Kidney epithelial cell (primary cell): ENCODE data around the gene DNAJC11. TPM values are rescaled to one million over a fixed set of nuclear protein-coding genes. Genes with fewer than 3 reads are reported as not detected.

ENCODE experiments used
- DNase-seq: peaks from one replicate; pipeline ENCODE4 v3.0.0-alpha.2; 2010; ENCODE audit warnings: low read depth
- H3K27me3 ChIP-seq: 2 replicates; pipeline ENCODE4 v1.6.0; 2011; ENCODE audit warnings: low read length; ENCODE audit not compliant: control insufficient read depth, insufficient read depth
- H3K36me3 ChIP-seq: 2 replicates; pipeline ENCODE4 v1.5.1; 2011; ENCODE audit warnings: low read length; ENCODE audit not compliant: control insufficient read depth, insufficient read depth
- H3K4me3 ChIP-seq: 2 replicates; pipeline ENCODE4 v1.5.1; 2011; ENCODE audit warnings: low read depth, mild to moderate bottlenecking, control low read depth, low read length
- CTCF ChIP-seq: IDR thresholded peaks from 2 replicates; pipeline ENCODE4 v1.5.1; 2011; ENCODE audit warnings: mild to moderate bottlenecking, moderate library complexity, low read length, control low read depth, inconsistent platforms; ENCODE audit not compliant: insufficient read depth, poor library complexity, severe bottlenecking
- total RNA-seq: library from RNA; depleted of rRNA; stranded (reverse); fragments of >200 nt; gene quantifications from 2 replicates; pipeline ENCODE4 v1.2.3, GENCODE V29; 2015

Gene DNAJC11
- total RNA-seq, 1 donor from 2014 or later, result 35.6 TPM

- TF ChIP-seq CTCF, result no peak
- Histone ChIP-seq H3K36me3 (peaks cover 3% of the 10 kb centered on the region), H3K27me3 (no peaks in the 10 kb centered on the region), H3K4me3 (no peak overlapping the region)
- no peak for DNase-seq
Measured at GRCh38 chr1:6683434-6683833, 18.2 kb downstream of the DNAJC11 start.

- Histone ChIP-seq H3K36me3 (peaks cover 2% of the 10 kb centered on the region), H3K4me3 (no peak overlapping the region), H3K27me3 (no peaks in the 10 kb centered on the region)
- no peak for DNase-seq
- no peak for TF ChIP-seq CTCF
Measured at GRCh38 chr1:6675941-6676340, 25.7 kb downstream of the DNAJC11 start.

GRCh38 chr1:6674771-6675170 lies 26.8 kb downstream of the DNAJC11 start:
- H3K4me3 ChIP-seq, result no peak overlapping the region
- no peak for DNase-seq
- peaks cover 2% of the 10 kb centered on the region for H3K36me3 ChIP-seq
- H3K27me3 ChIP-seq, result no peaks in the 10 kb centered on the region
- no peak for TF ChIP-seq CTCF

- no peak for DNase-seq
- Histone ChIP-seq H3K27me3 (no peaks in the 10 kb centered on the region), H3K4me3 (no peak overlapping the region), H3K36me3 (peaks cover 2% of the 10 kb centered on the region)
- TF ChIP-seq CTCF, result no peak
Measured at GRCh38 chr1:6673816-6674398, 27.7 kb downstream of the DNAJC11 start.

GRCh38 chr1:6672558-6672957 lies 29.1 kb downstream of the DNAJC11 start:
- Histone ChIP-seq H3K27me3 (no peaks in the 10 kb centered on the region), H3K4me3 (no peak overlapping the region), H3K36me3 (no peaks in the 10 kb centered on the region)
- no peak for TF ChIP-seq CTCF
- no peak for DNase-seq

- DNase-seq, result no peak
- H3K4me3 ChIP-seq, result no peak overlapping the region
- H3K36me3 ChIP-seq, result no peaks in the 10 kb centered on the region
- H3K27me3 ChIP-seq, result no peaks in the 10 kb centered on the region
- no peak for TF ChIP-seq CTCF
Measured at GRCh38 chr1:6668503-6668902, 33.1 kb downstream of the DNAJC11 start.
